Stimulated activated CD4-positive, alpha-beta T cell treated with anti-CD3 and anti-CD28 coated beads, Interleukin-4, amount 100 ng/mL, for 4 hours (primary cell): ENCODE data around the gene SLC23A2.
A peak's percentile ranks its signal among the peaks of the same experiment; 100 is the strongest.

Experiments used
- DNase-seq, 2 experiments: peaks; one replicate each; pipeline ENCODE4 v3.0.0-alpha.2; 2020

Gene SLC23A2

DNA sequence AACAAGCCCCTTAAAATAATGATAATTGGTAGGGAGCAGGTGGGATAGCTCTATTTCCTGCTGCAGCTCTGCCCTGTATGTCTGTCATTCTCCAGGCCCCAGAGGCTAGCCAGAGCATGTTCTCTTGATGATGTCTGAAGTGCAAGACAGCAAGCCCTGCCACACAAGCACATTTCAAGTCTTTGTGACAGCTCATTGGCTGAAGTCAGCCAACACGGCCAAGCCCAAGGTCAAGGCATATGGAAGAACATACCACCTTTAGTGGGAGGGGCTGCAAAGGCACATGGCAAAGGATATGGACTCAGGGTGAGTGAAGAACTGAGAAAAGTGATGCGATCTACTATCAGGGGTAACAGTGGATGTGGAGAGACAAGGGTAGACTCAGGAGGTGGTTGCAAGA, 163.6 kb downstream of the SLC23A2 start:
- DNase-seq, result no peak

DNA sequence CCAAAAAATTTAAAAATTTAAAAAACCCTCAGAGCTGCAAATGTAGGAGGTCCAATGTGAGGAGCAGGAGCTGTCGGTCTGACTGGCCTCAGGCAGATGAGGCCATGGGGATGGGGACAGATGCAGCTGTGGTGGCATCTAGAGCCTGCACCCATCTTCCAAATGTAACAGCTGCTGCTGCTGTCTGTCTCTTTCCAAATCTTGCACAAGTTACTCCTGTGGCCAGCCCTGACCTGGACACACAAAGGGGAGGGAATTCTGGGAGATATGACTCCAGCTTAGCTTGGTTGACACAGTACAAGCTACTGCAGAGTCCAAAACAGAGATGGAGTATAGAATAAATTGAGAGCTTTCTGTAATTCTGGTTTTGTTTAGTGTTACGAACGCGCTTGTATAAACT, 164.4 kb downstream of the SLC23A2 start:
- DNase-seq, result no peak

DNA sequence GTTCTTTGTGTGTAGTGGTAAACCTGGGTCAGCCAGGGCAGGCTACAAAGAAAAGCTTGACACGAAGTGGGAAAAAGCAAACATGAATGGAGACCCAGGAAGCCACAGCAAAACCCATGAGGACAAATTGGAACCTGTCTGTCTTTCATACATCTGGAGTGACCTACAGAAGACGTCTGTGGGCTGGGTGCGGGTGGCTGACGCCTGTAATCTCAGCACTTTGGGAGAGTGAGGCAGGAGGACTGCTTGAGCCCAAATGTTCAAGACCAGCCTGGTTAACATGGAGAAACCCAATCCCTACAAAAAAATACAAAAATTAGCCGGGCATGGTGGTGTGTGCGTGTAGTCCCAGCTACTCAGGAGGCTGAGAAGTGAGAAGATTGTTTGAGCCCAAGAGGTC, 164.8 kb downstream of the SLC23A2 start:
- DNase-seq, result no peak

DNA sequence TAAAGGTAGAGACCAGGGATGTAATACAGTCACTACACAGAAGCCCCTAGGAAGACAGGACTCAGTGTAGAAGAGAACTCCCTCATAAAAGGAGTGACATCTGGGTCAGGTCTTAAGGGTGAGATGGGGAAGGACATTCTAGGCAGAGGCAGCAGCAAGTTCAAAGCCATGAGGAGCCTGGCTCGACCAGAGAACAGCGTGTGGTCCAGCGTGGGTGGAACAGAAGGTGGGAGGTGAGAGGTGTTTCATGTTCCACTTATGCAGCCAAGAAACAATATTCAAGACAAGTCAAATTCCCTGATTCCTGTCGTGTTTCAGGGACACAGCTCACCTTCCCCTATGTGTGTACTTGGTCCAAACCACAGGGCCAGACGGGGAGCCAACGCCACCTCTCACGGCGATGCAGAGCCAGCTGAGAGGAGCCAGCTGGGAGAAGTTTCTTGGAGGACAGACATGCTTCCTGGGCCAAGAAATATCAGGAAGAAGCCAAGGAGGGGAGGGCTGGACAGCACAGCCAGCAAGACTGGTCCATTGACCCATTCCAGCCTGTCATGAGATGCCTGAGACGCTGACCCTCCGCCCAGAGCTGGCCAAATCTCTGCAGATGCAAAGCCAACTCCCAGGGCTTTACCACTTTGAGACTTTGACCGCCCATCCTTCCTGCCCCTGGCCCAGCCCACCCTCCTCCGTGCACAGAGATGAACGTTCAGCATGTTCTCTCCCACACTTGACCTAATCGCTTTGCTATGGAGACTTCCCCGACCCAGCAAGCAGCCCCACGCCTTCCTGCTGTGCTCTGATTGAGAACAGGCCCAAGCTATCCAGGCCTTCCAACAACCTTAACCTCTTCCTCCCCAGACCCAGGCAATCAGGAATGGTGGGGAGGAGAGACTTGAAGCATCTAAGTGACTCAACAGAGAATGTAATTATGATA, 165.8 kb downstream of the SLC23A2 start:
- no peak for DNase-seq

DNA sequence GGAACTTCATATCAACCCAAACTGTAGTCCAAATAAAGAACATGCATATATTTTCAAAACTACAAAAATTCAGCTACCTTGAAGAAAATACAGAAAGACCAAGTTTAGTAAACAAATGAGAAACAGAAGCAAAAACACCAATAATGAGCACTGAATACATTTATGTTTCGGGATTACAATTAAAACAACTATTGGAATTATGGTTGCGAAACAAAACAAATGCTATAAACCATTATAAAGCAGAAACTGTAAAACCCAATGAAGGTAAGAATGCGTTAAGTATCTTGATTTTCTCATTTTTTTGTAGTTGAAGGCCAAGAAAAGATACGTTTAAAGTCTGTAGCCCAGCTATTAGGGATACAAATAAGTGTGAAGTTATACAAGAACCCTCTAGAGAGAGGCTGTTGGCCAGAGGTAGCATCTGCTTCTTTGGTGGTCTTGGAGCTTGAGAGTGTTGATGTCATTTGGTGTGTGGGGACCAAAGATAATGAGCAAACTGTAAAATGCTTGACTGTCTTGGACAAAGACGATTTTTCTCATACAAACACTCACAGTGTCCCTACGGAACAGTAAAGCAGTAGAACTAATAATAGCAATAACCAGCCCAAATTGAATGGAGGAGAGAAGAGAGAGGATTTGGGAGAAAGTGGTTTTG, 168.1 kb downstream of the SLC23A2 start:
- no peak for DNase-seq

DNA sequence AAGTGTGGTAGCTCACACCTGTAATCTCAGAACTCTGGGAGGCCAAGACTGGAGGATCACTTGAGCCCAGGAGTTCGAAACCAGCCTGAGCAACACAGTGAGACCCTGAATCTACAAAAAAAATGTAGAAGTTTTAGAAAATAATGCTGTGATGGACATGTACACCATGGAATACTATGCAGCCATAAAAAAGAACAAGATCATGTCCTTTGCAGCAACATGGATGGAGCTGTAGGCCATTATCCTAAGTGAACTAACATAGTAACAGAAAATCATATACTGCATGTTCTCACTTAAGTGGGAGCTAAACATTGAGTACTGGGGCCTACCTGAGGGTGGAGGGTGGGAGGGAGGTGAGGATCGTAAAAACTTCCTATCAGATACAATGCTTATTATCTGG, 168.8 kb downstream of the SLC23A2 start:
- no peak for DNase-seq

DNA sequence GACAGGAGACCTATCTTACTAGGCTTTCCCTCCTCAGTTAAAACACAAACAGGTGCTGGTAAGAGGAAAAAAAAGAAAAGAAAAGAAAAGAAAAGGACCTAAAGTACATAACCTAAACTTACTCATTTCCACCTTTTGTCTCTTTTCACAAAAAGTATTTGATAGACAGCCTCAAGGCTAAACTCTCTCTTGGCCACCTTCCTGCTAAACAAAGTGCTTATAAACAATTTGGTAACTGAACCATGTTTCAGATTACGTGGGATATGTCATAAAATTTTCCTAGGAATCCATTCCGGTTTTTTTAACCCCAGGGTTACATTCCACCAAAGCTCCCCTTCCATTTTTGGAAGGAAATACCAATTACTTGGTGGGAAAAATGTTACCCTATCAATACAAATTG, 170.6 kb downstream of the SLC23A2 start:
- no peak for DNase-seq

DNA sequence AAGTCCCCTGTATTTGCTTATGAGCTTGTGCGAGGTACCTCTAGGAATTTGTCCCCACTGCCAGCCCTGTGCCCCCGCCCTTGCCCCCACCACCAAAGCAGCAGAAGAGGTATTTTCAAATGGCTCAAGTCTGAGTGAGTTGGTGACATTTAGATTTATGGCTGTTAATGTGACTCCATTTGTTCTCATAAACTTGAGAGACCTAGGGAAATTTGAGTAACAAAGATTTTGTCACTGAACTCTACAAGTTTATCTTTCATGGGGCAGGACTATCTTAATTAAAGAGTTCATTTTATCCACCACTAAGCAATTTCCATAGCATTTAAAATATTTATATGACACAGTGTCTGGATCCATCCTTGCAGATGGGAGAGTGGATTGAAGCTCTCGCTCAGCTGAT, 171.1 kb downstream of the SLC23A2 start:
- DNase-seq, result no peak

DNA sequence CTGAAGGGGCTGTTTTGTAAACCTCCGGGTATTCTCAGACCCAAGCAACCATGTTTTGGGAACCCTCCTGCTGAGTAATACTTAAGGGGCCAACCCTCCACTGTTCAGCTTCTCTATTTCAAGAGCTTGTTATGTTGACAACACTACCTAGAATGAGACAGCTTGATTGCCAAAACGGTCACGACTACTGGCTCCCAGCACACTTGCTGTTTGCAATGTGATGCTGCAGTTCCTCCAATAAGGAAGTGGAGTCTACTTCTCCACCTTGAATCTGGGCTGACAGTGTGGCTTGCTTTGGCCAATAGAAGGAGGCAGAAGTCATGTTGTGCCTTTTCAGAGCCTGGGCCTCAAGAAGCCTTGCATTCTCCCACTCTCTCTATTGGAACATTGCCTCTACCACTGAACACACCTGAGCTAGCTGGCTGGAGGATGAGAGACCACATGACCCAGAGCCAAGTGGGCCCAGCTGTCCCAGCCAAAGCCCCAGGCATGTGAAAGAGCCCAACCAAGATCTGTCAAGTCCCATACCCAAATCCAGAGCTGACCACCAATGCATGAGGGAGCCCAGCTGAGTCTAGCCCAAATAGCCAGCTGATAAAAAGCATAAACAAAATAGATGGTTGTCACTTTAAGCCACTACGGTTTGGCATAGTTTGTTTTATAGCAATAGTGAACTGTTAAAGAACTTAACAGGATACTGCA, 171.6 kb downstream of the SLC23A2 start:
- DNase-seq, result no peak

DNA sequence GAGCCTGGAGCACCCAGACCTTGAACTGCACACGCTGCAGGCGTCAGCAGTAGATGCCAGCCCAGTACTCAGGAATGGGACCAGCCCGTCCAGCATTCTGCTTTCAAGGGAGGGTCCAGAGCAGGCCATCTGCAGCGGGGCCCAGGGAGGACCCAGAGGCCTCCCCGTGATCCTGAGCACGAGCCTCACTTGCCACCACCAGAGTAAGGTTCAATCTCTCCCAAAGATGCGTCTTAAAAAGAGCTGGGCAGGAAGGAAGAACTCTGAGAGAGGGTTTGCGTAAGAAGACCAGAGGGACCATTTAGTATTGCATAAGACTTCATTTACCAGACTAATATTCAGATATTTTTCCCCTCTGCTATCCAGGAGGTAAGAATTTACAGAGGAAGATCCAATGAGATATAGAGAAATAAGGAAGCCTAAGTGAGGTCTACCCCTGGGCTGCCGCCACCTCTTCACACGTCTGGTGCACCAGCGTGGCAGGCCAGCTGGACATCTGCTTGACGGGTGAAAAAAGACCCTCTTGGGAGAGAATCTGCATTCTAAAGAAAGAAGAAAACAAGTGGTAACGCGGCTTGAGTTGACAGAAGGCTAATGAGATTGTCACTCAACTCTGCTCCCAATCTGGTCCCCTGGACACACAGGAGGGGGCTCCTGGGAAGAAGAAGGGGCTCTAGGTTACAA, 172.3 kb downstream of the SLC23A2 start:
- DNase-seq, result no peak

DNA sequence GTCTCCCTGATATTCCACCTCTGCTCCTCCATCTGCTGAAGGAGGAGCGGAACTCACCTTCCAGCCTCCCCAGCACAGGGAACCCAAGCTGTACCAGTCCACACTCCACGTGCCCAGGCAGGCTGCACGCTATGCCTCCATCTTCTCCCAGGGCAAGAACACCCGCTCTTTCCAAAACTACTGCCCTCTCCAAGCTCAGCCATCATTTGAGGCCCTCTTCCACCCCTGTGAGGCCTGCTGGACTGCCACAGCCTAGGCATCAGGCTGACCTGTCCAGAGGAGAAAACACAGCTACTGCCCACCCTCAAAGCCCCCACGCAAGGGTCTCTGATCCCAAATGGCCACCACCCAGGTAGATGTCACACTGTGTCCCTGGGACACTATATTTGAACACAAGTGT, 179.7 kb downstream of the SLC23A2 start:
- no peak for DNase-seq

DNA sequence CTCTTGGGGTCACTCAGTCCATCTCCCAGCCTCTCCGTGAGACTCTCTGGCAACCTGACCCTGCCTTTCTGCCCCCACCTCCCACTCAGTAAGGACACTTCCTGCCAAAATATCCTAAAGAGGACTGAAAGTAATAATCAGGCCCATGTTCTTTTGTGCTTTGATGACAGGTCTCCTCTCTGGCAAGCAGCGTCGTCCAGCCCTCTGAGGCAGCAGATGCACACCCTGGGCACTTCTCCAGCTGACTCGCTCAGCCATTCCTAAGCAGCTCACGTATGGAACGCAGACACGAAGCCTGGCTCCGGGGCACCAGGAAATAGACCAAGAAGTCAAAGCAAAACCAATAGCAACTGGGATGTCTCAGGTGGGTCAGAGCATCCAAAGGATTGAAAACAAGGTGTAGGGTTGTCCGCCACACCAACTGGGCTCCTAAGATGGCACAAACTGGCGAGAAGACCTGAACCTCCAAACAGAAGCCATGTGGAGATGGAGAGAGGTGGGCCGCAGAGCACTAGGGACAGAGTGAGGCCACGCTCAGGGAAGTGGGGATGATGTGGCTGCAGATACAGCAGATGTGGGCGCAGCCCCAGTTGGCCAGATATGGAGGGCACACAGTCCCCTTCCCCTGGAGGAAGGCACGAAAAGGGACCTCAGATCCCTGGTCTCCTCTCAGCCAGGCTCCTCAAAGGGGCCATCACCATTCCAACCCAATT, 180.3 kb downstream of the SLC23A2 start:
- DNase-seq, result no peak

DNA sequence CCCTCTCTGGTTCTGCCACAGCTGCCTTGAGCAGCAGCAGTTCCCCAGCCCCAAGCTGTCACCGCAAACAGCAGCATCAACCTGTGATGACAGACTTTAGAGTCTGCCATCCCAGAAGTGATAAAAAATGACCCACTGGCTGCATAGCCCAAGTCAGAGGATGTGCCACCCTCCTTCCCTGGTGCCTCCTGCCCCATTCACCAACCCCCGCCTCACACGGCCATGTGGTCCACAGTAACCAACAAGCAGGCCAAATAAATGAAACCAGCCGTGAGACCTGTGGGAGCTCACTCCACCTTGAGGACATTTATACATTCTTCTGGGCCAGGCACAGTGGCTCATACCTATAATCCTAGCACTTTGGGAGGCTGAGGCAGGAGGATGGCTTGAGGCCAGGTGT, 181.4 kb downstream of the SLC23A2 start:
- DNase-seq, result no peak

DNA sequence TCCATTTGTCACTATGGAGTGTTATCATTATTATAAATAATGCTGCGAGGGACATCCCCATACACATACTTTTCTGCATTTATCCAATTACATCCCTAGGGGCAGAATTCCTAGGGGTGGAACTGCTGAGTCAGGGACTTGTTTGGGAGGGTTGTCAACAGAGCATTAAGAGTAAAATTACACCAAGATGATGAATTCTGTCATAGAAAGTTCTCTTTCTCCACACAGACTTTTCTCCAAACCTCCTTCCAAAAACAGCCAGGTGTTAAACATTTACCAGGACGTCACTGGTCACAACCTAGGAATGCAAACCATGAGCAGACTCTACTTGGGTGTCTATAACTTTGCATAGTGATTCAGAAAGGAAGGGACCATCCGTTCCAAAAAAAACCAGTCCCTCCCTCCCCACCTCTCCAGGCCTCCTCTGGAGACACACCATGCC, 184.1 kb downstream of the SLC23A2 start:
- no peak for DNase-seq

DNA sequence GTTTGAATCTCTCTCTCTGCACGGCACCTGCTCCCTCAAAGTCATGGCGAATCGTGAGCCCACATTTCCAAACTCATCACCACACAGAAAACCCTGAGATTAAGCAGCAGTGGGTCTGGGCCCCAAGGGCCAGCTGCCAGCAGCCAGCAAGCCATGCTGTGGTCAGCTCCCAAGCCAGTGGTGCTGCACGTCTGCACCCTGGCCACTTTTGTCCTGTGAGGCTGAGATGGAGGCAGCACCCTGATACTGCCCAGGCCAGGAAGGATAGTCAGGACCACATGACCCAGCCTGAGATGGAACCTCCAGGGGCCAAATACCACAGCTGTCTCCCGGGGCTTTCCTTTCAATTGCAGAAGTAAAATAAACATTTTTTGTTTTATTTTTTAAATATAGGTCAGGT, 185.7 kb downstream of the SLC23A2 start:
- DNase-seq, result no peak

DNA sequence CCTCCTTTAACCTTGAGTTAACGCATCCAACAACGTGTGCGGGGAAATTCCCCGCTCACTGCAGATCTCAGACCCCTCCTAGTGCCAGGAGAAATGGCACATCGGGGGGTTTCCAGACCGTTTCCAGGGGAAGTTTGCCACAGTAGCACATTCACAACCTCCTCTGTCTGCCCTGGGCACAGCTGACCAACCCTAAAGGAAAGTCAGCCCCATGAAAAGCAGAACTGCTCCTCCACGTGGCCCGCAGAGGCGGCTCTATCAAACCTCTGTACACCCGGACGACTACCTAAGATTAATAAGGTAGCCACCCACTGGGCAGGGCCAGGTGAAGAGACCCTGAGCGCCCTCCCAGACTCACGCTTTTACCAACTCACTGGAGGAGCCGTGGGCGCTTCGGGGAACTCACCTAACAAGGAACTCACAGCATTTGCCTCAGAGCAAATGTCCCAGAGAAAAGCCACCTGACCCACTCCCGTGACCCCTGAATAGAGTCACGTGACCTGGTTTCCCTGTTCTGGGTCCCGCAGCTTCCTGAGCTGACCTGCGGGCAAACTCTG, 186.5 kb downstream of the SLC23A2 start:
- peak; percentile 60 to 84 for DNase-seq

DNA sequence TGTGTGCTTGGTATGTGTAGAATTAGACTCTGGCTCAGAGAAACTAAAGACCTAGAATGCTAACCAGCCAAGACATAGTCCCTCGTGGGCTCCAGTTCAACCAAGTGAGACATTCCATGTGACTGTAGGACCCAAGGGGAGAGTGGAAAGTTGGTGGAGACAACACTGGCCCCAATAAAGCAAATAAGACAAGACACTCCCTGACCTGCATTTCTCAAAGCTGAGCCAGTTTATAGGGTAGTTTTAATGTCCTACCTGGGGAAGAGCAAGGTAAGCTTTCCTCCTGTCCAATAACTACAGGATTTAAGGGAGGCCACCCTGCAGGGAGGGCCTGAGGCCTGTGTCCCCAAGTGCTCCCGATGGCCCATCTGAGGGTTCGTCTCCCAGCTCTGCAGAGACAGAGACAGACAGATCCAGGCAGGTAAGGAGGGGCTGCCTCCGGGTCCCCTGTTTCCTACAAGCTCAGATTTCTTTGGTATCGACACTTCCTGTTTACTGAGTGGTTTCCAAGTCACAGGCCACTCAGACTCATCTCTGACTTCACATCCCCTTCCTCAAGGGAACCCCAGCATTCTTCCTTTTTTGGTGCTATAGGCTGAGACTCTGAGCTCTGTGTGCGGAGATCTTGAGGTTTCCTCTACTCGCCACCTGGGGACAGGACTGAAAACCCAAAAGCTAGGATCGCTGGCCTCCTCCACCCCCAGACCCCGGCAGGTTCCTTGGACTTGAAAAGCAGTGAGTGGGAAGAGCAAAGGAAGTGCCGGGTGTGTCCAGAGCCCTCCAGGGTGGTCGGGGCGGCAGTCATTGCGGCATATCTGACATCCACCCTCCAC, 187.2 kb downstream of the SLC23A2 start:
- peak; percentile 29 to 66 for DNase-seq

DNA sequence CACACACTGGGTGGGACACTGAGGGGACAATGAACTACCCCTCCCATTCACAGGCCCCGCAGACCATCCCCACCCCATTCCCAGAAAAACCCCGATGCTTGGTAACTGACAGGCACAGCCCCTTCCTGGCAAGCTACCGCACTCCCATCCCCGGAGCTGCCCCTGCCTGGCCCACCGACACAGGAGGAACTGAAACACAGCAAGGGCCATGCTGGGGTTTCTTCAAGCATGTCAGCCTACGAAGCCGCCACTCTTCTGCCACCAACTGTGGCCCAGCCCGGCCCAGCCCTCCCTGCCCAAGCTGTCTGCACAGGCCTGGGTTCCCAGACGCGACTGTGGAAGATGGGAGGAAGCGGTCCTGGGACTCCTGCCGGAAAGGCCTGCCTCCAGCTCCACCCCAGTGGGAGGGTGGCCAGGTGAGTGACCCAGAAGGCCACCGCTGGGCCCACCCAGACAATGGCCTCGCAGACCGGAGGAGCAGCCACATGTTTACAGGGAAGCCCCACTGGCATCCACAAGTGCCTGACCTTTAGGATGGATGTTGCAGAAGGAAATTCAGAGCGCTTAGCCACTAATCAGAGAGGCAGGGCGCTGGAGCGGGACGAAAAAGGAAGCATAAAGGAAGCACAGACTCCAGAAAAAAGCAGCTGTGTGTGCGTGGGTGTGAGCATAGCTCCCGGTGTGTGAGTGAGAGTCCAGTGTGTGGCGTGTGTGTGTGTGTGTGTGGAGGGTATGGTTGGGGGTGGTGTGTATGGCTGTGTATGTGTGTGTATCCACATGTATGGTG, 188.0 kb downstream of the SLC23A2 start:
- peak; percentile 24 to 35 for DNase-seq

DNA sequence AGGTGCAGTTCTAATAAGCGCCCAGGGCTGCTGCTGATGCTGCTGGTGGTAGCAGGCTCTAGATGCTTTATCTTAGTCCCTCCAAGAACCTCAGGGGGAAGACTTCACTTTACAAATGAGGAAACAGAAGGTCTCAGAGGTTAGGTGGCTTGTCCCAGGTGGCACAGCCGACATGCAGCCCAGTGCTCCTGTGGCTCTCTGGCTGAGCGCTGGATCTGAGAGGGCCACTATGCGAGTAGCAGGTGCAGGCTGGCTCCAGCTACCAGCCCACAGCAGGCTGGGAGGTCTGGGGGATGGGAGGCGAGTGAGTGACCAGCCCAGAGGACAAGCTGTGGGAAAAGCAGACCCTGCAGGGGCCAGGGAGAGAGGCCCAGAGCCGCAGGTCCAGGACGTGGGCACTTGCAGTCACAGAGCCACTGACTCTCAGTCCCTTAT, 188.7 kb downstream of the SLC23A2 start:
- peak in 1 of 2 experiments; percentile 11 for DNase-seq

DNA sequence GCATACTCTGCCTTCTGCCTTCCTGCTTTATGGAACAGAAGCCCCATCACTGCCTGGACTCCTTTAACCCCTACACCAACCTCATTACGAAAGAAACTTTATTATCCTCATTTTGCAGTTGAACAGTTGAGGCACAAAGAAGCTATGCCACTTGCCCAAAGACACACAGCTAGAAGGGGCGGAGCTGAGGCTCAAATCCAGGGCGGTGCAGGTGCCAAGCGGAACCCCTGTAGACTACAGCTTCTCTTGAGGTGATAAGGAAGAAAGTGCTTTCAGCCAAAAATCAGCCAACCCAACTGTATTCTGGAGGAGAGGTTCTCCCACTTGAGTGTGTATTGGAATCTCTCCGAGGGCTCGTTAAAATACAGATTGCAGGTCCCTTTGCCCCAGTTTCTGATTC, 189.1 kb downstream of the SLC23A2 start:
- peak in 1 of 2 experiments; percentile 21 for DNase-seq
